ENCODE results near the gene ZC3H13.

DNA sequence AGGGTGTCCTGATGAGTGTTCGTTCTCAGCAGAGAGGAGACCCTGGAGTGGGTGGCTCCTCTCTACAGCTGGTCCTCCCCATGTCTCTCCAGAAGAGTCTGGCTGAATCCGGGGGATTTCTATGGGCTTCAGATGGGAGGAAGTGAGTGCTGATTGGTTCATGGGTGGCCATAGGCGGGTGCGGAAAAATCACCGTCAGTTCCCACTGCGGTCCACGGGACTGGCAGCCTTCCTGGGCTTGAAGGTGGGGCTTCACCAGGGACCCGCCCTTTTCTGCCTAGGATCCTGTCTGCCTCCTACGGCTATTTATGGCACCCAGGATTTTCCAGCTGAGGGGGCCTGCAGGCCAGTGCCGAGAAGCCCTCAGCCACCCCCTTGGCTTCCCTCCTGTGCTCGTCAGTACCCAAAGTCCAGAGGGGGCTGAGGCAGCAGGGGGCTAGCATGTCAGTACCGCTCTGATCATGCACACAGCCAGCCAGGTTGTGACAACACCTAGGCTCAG is 33.9 kb upstream of the ZC3H13 start:
- TF ChIP-seq, protein P1, sequence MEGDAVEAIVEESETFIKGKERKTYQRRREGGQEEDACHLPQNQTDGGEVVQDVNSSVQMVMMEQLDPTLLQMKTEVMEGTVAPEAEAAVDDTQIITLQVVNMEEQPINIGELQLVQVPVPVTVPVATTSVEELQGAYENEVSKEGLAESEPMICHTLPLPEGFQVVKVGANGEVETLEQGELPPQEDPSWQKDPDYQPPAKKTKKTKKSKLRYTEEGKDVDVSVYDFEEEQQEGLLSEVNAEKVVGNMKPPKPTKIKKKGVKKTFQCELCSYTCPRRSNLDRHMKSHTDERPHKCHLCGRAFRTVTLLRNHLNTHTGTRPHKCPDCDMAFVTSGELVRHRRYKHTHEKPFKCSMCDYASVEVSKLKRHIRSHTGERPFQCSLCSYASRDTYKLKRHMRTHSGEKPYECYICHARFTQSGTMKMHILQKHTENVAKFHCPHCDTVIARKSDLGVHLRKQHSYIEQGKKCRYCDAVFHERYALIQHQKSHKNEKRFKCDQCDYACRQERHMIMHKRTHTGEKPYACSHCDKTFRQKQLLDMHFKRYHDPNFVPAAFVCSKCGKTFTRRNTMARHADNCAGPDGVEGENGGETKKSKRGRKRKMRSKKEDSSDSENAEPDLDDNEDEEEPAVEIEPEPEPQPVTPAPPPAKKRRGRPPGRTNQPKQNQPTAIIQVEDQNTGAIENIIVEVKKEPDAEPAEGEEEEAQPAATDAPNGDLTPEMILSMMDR (IDR thresholded peaks at IDR 0.05) = no peak
- no peak for TF ChIP-seq EZH2 (IDR thresholded peaks at IDR 0.05; ENCODE audit: borderline replicate concordance, insufficient read depth, low read depth, low read length, poor library complexity, severe bottlenecking)

Measured in B cell (primary cell).